H1 (cell line): ENCODE measurements around the gene SPIRE2. TPM values are rescaled to one million over a fixed set of nuclear protein-coding genes. Genes with fewer than 3 reads are reported as not detected.

Experiments used
- CREB1 ChIP-seq: IDR thresholded peaks from 2 replicates; pipeline ENCODE4 v1.6.1; 2012; ENCODE audit warnings: inconsistent platforms
- HDAC2 ChIP-seq, 2 experiments: fragments of 300-600 bp in 1 of 2; sonication (generic) in 1 of 2; IDR thresholded peaks; 2 replicates each; pipeline ENCODE4 v1.6.1; 2011 to 2012; ENCODE audit warnings: low read depth in 2 of 2, low read length in 2 of 2, mild to moderate bottlenecking in 2 of 2, moderate library complexity in 2 of 2, borderline replicate concordance in 1 of 2, inconsistent platforms in 1 of 2
- NRF1 ChIP-seq: IDR thresholded peaks from 2 replicates; pipeline ENCODE4 v1.6.1; 2011; ENCODE audit warnings: mild to moderate bottlenecking, low read depth, low read length, improper control_type of control experiment
- RAD21 ChIP-seq, 2 experiments: IDR thresholded peaks in 1 of 2; conservative IDR thresholded peaks in 1 of 2; 2 replicates each; pipeline ENCODE4 v1.6.1; 2011; ENCODE audit warnings: low read depth in 2 of 2, low read length in 2 of 2, improper control_type of control experiment in 1 of 2, inconsistent platforms in 1 of 2, mild to moderate bottlenecking in 1 of 2, moderate library complexity in 1 of 2
- SRF ChIP-seq: IDR thresholded peaks from 2 replicates; pipeline ENCODE4 v1.6.1; 2011; ENCODE audit warnings: mild to moderate bottlenecking, low read depth, low read length, moderate library complexity
- polyA plus RNA-seq, 7 experiments: library from polyadenylated mRNA; depleted of rRNA in 3 of 7; stranded (reverse) in 5 of 7; unstranded in 2 of 7; fragments of >200 nt in 5 of 7; fragments of 200-250 nt in 2 of 7; gene quantifications; 1 replicate in 5 of 7; 2 replicates in 1 of 7; 4 replicates in 1 of 7; pipeline versions ENCODE4 v1.2.1 to v1.2.3, GENCODE V29; 2011 to 2013; ENCODE audit warnings: missing spikeins in 2 of 7, mixed read lengths in 2 of 7
- total RNA-seq: library from RNA; stranded (reverse); fragmentation: NEBNext Ultra II Directional; extraction: Animal tissue kit (Norgen Biotek cat#: 25700); gene quantifications from 2 replicates; pipeline ENCODE4 v1.2.1, GENCODE V29; 2021
- TF ChIP-seq, protein P1 (sequence below), 3 experiments: IDR thresholded peaks; 1 replicate in 2 of 3; 2 replicates in 1 of 3; pipeline versions ENCODE4 v1.5.1 to v1.6.1; 2011; ENCODE audit warnings: low read length in 3 of 3, mild to moderate bottlenecking in 3 of 3, inconsistent platforms in 2 of 3, low read depth in 1 of 3, moderate library complexity in 1 of 3; ENCODE audit not compliant: insufficient read depth in 1 of 3; ENCODE audit errors: control extremely low read depth in 1 of 3

SPIRE2 gene
- total and polyA plus RNA-seq, 2 of the 8 experiments (the other 6 are each of a cell fraction or from before 2014, with no cell fraction given): 7.4 to 15.4 TPM

DNA sequence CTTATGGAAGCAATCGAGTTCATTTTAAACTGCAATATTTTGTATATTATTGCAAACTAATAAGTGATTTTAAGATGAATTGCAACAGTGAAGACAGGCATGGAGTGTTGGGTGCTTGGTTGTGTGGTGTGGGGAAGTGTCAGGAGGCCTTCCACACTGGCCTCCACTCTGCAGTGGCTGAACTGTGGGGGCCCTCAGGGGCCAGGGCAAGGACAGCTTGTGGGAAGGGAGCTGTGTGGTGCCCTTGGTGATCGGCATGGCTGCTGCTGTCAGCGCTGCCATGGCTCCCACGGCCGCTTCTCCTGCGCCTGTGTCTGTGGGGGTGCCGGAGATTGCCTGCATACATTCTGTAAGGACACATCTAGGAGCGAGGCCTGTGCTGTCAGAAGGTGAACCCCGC is 64.4 kb downstream of the SPIRE2 start (continued):
- TF ChIP-seq RAD21 (IDR thresholded peaks at IDR 0.05 in 1 of 2, conservative IDR thresholded peaks at IDR 0.05 in 1 of 2; ENCODE audit: low read depth in 2 of 2, low read length in 2 of 2) (no peak), CREB1 (no peak), SRF (no peak), HDAC2 (IDR thresholded peaks at IDR 0.05; ENCODE audit: borderline replicate concordance in 1 of 2, low read depth in 2 of 2, low read length in 2 of 2) (no peak), NRF1 (no peak)
- TF ChIP-seq, protein P1, sequence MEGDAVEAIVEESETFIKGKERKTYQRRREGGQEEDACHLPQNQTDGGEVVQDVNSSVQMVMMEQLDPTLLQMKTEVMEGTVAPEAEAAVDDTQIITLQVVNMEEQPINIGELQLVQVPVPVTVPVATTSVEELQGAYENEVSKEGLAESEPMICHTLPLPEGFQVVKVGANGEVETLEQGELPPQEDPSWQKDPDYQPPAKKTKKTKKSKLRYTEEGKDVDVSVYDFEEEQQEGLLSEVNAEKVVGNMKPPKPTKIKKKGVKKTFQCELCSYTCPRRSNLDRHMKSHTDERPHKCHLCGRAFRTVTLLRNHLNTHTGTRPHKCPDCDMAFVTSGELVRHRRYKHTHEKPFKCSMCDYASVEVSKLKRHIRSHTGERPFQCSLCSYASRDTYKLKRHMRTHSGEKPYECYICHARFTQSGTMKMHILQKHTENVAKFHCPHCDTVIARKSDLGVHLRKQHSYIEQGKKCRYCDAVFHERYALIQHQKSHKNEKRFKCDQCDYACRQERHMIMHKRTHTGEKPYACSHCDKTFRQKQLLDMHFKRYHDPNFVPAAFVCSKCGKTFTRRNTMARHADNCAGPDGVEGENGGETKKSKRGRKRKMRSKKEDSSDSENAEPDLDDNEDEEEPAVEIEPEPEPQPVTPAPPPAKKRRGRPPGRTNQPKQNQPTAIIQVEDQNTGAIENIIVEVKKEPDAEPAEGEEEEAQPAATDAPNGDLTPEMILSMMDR (IDR thresholded peaks at IDR 0.05; ENCODE audit: control extremely low read depth in 1 of 3, insufficient read depth in 1 of 3, low read depth in 1 of 3, low read length in 3 of 3): no peak
